ENCODE results near the gene PLD1. TPM values are rescaled to one million over a fixed set of nuclear protein-coding genes. Genes with fewer than 3 reads are reported as not detected.

Gene PLD1
- total RNA-seq, 2 experiments from 2014 or later = 0.22 to 1.0 TPM

DNA sequence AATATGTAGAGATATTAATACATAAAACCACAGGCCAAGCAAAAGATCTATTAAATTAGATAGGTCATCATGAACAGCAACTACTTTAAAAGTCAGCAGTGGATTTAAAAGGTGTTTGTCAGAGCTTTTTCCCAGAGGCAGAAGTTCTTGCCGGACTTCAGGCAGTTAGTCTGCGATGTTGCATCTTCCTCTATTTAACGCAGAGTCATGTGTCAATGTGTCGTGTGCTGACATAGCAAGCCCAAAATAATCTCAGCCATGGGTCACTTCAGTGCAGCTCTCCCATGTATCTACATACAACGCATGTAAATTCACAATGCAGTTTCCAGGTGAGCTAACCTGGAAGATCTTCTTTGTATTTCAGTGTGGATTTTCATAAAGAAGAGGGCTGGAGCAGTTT, 24.8 kb upstream of the PLD1 start:
- no peaks in the 10 kb centered on the region for H3K36me3 ChIP-seq (ENCODE audit: insufficient read depth, low read length)
- CTCF ChIA-PET = no interaction called here
- H3K27ac ChIP-seq (ENCODE audit: low read depth in 1 of 2, low read length in 2 of 2) = no peak overlapping the region
- no peak overlapping the region for H3K4me3 ChIP-seq (ENCODE audit: low read length)
- no peaks in the 10 kb centered on the region for H3K4me1 Mint-ChIP-seq (ENCODE audit: low read depth)
- TF ChIP-seq, protein P1, sequence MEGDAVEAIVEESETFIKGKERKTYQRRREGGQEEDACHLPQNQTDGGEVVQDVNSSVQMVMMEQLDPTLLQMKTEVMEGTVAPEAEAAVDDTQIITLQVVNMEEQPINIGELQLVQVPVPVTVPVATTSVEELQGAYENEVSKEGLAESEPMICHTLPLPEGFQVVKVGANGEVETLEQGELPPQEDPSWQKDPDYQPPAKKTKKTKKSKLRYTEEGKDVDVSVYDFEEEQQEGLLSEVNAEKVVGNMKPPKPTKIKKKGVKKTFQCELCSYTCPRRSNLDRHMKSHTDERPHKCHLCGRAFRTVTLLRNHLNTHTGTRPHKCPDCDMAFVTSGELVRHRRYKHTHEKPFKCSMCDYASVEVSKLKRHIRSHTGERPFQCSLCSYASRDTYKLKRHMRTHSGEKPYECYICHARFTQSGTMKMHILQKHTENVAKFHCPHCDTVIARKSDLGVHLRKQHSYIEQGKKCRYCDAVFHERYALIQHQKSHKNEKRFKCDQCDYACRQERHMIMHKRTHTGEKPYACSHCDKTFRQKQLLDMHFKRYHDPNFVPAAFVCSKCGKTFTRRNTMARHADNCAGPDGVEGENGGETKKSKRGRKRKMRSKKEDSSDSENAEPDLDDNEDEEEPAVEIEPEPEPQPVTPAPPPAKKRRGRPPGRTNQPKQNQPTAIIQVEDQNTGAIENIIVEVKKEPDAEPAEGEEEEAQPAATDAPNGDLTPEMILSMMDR (IDR thresholded peaks at IDR 0.05) = no peak
- H3K4me3 Mint-ChIP-seq = no peak overlapping the region
- peaks cover 0 to 4% of the 10 kb centered on the region in 2 experiments for H3K27me3 ChIP-seq (ENCODE audit: control insufficient read depth in 1 of 2, insufficient read depth in 2 of 2, low read length in 2 of 2)
- intact Hi-C loops (cut with DNase I, micrococcal nuclease) = no loop called here
- no peaks in the 10 kb centered on the region for H3K9me3 Mint-ChIP-seq
- no peak overlapping the region for H3K27ac Mint-ChIP-seq
- H3K4me1 ChIP-seq (ENCODE audit: insufficient read depth, low read length) = no peaks in the 10 kb centered on the region
- no peaks in the 10 kb centered on the region for H3K27me3 Mint-ChIP-seq
- ATAC-seq (ENCODE audit: poor library complexity) (no peak), DNase-seq (peak in 1 of 14 experiments; percentile 46)
- POLR2A ChIA-PET = no interaction called here
- no peaks in the 10 kb centered on the region for H3K9me3 ChIP-seq (ENCODE audit: control insufficient read depth in 1 of 2, insufficient read depth in 1 of 2, low read length in 2 of 2)
- H3K36me3 Mint-ChIP-seq (ENCODE audit: low read depth) = no peaks in the 10 kb centered on the region

DNA sequence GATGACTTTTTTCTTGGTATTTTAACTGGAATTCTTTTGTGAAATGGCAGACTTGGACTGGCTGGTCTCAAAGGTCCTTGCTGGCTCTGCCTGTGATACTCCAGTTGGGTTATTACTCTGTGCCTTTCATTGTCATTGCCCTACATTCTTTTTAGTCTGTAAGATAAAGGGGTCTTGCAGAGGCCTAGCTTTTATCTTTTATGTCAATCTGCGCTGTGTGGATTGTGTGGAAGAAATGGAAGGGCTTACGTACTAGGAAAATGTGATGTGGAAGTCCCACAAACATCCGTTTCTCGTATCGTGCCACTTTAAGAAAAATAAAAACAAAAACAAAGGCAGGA, 24.1 kb upstream of the PLD1 start:
- Histone ChIP-seq H3K4me1 (ENCODE audit: insufficient read depth, low read length) (peaks cover 3% of the 10 kb centered on the region), H3K9me3 (ENCODE audit: control insufficient read depth in 1 of 2, insufficient read depth in 1 of 2, low read length in 2 of 2) (no peaks in the 10 kb centered on the region), H3K27me3 (ENCODE audit: control insufficient read depth in 1 of 2, insufficient read depth in 2 of 2, low read length in 2 of 2) (peaks cover 0 to 4% of the 10 kb centered on the region in 2 experiments), H3K36me3 (ENCODE audit: insufficient read depth, low read length) (no peaks in the 10 kb centered on the region), H3K27ac (ENCODE audit: low read depth in 1 of 2, low read length in 2 of 2) (no peak overlapping the region), H3K4me3 (ENCODE audit: low read length) (no peak overlapping the region)
- Mint-ChIP-seq H3K4me3 (no peak overlapping the region), H3K36me3 (ENCODE audit: low read depth) (no peaks in the 10 kb centered on the region), H3K4me1 (ENCODE audit: low read depth) (no peaks in the 10 kb centered on the region), H3K27ac (no peak overlapping the region), H3K27me3 (no peaks in the 10 kb centered on the region), H3K9me3 (no peaks in the 10 kb centered on the region)
- ATAC-seq (ENCODE audit: poor library complexity) (no peak), DNase-seq (no peak)
- TF ChIP-seq, protein P1 (IDR thresholded peaks at IDR 0.05) = no peak
- CTCF ChIA-PET = no interaction called here
- intact Hi-C loops (cut with DNase I, micrococcal nuclease) = no loop called here
- POLR2A ChIA-PET = no interaction called here

DNA sequence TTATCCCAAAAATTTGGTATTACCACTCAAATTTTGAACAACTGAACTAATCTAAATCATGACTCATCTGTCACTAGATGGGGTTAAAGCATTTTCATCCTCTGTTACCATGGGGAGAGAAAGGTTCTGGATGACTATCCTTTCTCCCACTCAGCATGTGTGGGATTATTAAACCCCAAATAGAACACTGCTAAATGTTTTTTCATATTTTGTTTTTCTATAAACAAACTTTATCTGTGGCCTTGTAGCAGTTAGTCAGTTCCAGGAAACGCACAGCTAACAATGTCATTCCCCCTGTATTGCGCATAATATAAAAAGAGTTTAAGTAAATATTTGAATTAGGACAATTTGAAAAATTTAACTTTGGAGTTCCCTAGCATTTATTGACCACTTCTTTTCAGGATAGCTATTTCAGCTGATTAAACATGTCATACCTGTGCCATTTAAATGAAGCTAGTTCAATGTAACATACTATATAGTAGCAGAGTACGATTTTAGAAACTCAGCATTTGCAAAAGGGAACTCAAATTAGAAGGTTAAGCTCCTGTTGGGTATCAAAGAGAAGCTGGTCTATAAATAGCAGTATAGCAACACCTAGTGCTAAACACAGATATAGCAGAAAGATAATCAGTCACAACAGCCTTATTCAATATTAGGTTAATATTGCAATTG, 23.6 kb upstream of the PLD1 start:
- Mint-ChIP-seq H3K36me3 (ENCODE audit: low read depth) (no peaks in the 10 kb centered on the region), H3K9me3 (no peaks in the 10 kb centered on the region), H3K27me3 (no peaks in the 10 kb centered on the region), H3K4me3 (no peak overlapping the region), H3K27ac (no peak overlapping the region), H3K4me1 (ENCODE audit: low read depth) (no peaks in the 10 kb centered on the region)
- intact Hi-C loops (cut with DNase I, micrococcal nuclease) = no loop called here
- no peaks in the 10 kb centered on the region for H3K36me3 ChIP-seq (ENCODE audit: insufficient read depth, low read length)
- POLR2A ChIA-PET = no interaction called here
- H3K4me3 ChIP-seq (ENCODE audit: low read length) = no peak overlapping the region
- ATAC-seq (ENCODE audit: poor library complexity) = no peak
- DNase-seq = peak in 2 of 14 experiments; percentile 20 to 27
- no peaks in the 10 kb centered on the region for H3K9me3 ChIP-seq (ENCODE audit: control insufficient read depth in 1 of 2, insufficient read depth in 1 of 2, low read length in 2 of 2)
- TF ChIP-seq, protein P1 (IDR thresholded peaks at IDR 0.05) = no peak
- H3K27me3 ChIP-seq (ENCODE audit: control insufficient read depth in 1 of 2, insufficient read depth in 2 of 2, low read length in 2 of 2) = peaks cover 0 to 4% of the 10 kb centered on the region in 2 experiments
- no peak overlapping the region for H3K27ac ChIP-seq (ENCODE audit: low read depth in 1 of 2, low read length in 2 of 2)
- CTCF ChIA-PET = interaction anchor here (0.7 kb wide), 1 partner anchor 12 kb away, joined by 3 read pairs; no protein-coding TSS in a partner anchor
- H3K4me1 ChIP-seq (ENCODE audit: insufficient read depth, low read length) = peaks cover 3% of the 10 kb centered on the region

Data from CD4-positive, alpha-beta T cell (primary cell).